Suprapubic skin (tissue), 3 donors: ENCODE measurements around the gene SMAD1.

ENCODE experiments used
- CTCF ChIP-seq, 2 donors: fragments of 200-600 bp in 1 of 2; fragments of 450-650 bp in 1 of 2; sonication (generic) in 1 of 2; IDR thresholded peaks; one replicate each; pipeline ENCODE4 v1.5.1; 2016 to 2019; ENCODE audit warnings: antibody characterized with exemption in 2 of 2, mild to moderate bottlenecking in 1 of 2, moderate library complexity in 1 of 2
- POLR2AphosphoS5 ChIP-seq, 3 donors: sonication (generic); formaldehyde crosslinking; IDR thresholded peaks; one replicate each; pipeline ENCODE4 v1.6.1; 2017; ENCODE audit warnings: antibody characterized with exemption in 3 of 3

GRCh38 chr4:145494666-145495270, 13.1 kb downstream of the SMAD1 start:
- no peak for TF ChIP-seq CTCF (IDR thresholded peaks at IDR 0.05)
- no peak for TF ChIP-seq POLR2AphosphoS5 (IDR thresholded peaks at IDR 0.05)
